CD4-positive, alpha-beta T cell treated with Interferon gamma for 1 hour (primary cell): ENCODE measurements around the gene GALT.

Experiments used
- DNase-seq: peaks from one replicate; pipeline ENCODE4 v3.0.0-alpha.2; 2020

The GALT gene

DNA sequence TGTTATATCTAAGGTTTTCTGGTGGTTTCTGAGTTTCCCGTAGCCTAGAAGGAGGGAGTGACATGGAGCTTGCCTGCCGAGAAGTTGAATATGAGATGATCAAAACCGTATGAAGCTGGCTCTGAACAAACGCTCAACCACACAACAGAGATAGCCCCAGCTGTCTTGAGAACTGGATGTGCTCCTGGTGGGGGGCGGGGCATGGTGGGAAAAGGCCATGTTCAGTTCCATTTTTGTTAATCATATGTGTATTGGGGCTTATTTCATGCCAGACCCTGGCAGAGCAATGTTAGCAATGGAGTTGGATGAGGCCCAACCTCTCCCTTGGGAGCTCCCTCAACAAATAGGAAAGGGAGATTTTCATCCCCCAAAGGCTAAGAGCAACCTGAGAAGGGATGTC is 39.8 kb downstream of the GALT start:
- DNase-seq = no peak

DNA sequence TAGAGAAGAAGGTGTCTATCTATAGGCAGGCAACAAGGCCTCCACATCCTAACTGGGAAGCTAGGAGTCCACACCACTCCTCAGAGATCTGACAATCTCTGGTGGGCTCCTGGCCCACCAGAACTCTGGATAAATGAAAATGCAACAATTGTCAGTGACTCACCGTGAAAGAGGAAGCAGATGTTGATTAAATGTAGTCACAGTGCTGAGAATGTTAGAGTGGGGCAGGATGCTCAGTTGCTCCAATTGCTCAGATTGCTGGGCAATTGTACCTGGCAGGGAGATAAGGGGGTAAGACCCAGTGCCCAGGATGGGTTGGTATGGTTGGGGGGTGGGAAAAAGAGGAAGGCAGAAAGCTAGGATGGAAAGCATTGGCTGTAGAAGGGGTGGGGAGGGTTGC is 40.3 kb downstream of the GALT start:
- no peak for DNase-seq

DNA sequence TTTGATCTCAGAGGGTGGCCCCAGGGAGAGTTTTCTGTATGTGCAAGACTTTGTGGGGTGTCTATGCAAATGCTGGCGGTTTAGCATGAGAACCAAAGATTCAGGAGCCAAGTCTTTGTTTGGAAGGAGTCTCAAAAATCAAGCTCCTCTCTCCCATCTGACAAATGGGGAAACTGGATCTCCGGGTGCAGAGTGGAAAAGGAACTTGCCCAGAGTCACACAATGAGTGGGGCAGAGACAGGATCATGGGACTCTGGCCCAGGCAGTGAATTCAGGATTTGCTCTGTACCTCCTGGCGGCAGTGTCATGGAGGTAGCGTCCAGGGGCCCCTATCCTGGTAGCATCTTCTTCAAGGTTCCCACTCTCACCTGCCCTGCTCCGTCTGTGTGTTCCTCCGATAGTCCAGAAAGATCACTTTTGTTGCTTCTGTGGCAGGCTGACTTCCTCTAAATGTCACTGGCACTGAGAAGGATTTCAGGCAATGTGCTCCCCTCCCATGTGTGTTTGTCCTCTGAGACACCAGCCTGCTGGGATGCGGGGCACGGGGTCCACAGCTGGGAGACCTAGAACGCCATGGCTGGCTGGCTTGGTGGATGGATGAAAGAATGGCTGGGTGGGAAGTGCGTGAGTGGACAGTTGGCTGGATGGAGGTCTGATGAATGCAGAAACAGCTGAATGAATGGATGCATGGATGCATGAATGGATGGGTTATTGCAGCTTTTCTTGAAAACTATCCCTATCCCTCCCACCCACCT is 41.0 kb downstream of the GALT start:
- DNase-seq = no peak

DNA sequence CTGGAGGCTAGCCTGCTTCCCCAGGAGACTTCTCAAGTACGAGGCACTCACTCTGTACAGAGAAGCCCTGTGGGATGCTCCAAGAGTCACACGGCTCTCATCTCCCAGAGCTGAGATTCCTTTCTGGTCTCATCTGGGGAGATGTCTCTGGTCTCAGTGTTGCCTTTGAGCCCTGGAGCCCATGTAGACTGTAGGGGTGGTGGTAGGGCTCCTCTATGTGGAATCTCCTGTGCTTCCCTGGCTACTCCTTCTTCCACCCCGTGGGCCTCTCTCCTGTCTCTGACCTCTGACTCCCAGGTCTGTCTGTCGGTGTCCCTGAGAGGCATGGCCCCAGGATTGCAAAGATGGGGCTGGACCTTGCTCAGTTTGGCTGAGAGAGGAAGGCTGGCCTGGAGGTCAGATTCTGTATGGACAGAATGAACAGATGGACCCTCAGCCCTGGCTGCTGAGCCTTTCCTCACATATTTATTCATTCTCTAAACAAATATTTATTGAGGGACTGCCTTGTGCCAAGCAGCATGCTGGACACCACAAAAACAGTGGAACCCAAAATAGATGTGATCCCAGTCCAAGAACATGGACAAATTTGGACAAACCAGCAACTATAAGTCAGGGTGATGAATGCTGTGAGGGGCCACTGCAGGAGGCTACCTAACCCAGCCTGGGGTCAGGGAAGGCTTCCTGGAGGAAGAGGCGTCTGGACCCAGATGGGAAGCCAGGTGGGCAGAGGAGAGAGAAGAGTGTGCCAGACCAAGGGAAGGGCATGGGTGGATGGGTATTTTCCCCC is 42.0 kb downstream of the GALT start:
- DNase-seq = no peak

DNA sequence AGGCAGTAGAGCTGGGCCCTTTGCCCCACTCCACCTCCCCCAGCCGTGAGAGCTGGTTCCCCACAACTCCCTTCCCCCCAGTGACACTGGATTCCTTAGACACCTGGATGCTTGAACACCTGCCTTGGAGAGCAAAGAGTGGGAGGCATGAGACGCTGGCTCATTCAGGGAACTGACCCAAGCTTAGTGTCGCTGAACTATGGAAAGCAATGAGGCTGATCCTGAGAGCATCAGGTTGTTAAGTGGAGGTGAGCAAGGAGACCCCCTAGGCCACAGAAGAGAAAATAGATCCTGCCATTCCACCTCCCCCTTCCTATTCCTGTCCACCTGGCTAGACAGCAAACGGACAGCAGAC is 42.6 kb downstream of the GALT start:
- DNase-seq = no peak

DNA sequence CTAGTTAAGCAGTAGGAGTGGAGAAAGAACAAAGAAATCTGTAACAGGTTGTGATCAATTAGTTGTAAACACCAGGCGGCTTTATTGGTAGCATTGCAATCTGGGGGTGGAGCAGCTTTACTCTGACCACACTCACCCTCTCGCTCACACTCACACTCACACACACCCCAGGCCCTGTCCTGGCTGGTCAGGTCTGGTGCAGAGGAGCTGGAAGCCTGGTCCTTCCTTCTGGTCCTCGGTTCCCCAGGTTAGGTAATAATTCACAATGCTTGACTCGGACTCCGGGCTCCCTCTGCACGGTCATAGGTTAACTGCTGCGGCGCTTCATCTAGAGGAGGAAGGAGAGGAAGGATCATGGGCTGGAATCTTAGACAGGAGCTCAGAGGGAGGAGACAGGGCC is 43.0 kb downstream of the GALT start:
- DNase-seq = no peak

DNA sequence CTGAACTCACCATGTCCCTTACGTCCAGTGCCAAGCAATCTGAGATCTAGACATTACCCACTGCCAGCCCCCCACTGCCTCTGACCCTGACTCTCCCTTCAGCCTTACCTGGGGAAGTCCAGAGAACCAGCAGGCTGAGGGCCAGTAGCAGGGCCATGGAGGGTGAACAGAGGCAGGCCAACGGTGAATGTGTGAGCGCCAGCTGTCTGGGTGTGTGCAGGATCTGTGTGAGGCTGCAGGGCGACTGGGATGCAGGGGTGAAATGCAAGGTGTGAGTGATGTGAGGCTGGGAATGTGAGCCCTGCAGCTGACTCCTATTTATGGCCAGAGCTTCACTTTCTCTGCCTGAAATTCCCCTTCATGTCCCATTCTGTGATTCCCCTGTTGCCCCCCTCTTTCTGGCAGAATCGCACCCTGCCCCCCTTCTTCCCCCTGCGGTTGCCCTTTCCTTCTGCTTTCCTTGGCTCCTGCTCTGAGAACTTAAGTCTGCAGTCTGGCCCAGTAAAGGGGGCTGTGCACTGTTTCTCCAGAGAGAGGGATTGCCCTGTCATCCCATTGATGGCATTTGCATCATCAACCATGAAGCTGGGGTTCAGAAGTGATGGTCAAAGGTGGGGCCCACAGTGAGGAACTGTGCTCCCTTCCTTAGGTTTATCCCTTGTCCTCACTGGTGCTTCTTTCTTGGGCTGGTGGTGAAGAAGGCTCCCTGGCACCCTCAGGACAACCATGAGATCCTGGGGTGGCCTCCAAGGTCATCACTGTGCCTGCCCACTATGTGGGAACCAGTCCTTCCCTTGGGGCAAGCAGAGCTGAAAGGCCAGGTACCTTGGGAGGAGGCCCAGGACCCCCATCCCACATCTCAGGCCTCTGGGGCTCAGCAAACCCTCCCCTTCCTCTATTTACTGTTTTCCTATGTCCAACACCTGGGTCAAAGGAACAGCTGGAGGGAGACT is 44.8 kb downstream of the GALT start, which contains the start of gene CCL19:
Gene CCL19 (minus strand): TSS at position 294 of the 953 bp plus-strand sequence. CDS start 137 bp downstream, at position 157.
- no peak for DNase-seq

DNA sequence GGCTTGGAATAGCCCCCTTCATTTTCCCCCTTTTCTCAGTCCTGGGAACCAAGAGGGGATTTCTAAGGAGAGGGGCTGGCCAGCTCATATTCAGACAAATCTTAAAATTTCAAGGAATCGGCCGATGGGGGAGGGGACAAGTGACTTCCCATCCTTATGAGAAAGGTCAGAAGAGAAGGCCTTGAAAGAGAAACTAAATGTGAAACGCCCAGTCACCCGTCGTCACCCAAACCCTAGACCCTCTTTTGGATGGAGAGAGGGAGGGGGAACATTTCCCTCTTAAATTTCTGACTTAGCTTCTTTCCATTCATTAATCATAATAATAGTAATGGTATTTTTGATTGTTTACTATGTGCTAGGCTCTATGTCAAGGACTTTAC is 45.5 kb downstream of the GALT start:
- no peak for DNase-seq

DNA sequence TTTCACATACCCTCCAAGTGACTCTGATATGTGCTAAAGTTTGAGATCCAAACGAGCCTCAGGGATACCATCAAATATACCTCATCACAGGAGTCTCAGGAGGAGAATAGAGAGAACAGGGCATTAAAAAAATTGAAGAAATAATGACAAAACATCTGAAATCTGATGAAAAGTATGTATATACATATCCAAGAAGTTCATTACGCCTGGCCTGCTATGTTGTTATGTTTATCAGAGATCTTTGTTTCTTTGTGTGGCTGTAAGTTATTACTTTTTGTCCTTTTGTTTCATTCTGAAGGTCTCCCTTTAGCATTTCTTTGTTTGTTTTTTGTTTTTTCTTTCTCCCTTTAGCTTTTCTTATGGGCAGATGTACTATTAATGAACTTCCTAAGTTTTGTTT is 47.1 kb downstream of the GALT start:
- DNase-seq = no peak

DNA sequence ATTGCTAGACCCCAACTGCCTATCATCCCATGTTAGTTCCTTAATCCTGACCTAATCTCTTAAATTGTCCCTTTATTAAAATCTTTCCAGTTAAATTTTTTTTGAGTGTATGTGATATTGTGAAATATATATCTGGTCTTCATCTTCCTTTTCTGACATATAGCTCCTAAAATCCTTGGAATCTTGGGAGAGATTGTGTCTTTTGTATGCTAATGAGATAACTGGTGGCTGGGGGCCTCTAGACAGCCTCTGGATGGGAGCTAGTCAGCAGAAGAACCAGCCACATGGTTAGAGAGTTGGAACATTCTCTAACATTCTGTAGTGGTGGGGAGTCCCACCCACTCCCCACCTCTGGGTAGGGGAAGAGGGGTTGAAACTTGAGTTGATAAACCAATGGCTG is 48.3 kb downstream of the GALT start:
- no peak for DNase-seq
